BLaER1 treated with 17β-estradiol and CSF1 and Interleukin-3, amounts not matched to agents 10 nM and 100 nM (cell line): ENCODE results near the gene HRK.

Experiments used
- H3K27ac ChIP-seq, 11 experiments: shearing (Covaris generic); formaldehyde crosslinking; 2 replicates each; pipeline ENCODE4 v1.8.1; 2022
- H3K27me3 ChIP-seq, 11 experiments: shearing (Covaris generic); formaldehyde crosslinking; 2 replicates each; pipeline ENCODE4 v1.8.1; 2022
- H3K36me3 ChIP-seq, 11 experiments: shearing (Covaris generic); formaldehyde crosslinking; 2 replicates each; pipeline ENCODE4 v1.8.1; 2022
- H3K4me1 ChIP-seq, 10 experiments: shearing (Covaris generic); formaldehyde crosslinking; 2 replicates each; pipeline ENCODE4 v1.8.1; 2022
- H3K4me2 ChIP-seq, 11 experiments: shearing (Covaris generic); formaldehyde crosslinking; 2 replicates each; pipeline ENCODE4 v1.8.1; 2022
- H3K4me3 ChIP-seq, 10 experiments: shearing (Covaris generic); formaldehyde crosslinking; 2 replicates each; pipeline ENCODE4 v1.8.1; 2022
- H3K9ac ChIP-seq, 11 experiments: shearing (Covaris generic); formaldehyde crosslinking; 2 replicates each; pipeline ENCODE4 v1.8.1; 2022
- H3K9me3 ChIP-seq, 11 experiments: shearing (Covaris generic); formaldehyde crosslinking; replicated peaks in 1 of 11; 2 replicates each; pipeline ENCODE4 v1.8.1; 2022
- H4K20me1 ChIP-seq, 11 experiments: shearing (Covaris generic); formaldehyde crosslinking; 2 replicates each; pipeline ENCODE4 v1.8.1; 2022
- Cebpa-rat ChIP-seq, 11 experiments: shearing (Covaris generic); IDR thresholded peaks; 2 replicates each; pipeline ENCODE4 v1.8.1; 2022

The HRK gene

DNA sequence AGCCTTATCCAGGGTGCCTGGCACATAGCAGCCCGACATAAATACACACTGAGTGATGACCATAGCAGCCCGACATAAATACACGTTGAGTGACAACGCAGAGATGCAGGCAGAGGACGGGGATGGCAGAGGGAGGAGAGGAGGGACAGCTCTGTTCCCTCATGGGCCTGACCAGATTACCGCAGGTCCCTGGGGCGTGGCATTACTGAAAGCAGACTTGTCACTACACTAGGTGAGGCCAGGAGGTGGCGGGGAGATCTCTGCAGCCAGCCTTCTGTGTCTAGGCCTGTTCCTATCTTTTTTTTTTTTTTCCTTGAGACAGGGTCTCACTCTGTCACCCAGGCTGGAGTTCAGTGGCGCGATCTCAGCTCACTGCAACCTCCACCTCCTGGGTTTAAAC is 69.0 kb downstream of the HRK start:
- Histone ChIP-seq H3K36me3 (no peaks in the 10 kb centered on the region), H3K4me3 (no peak overlapping the region), H3K4me1 (peaks cover 8 to 80% (median 46%) of the 10 kb centered on the region in 10 experiments; a peak in 19 of 20 replicates), H4K20me1 (no peaks in the 10 kb centered on the region), H3K27ac (no peak overlapping the region), H3K9me3 (no peaks in the 10 kb centered on the region), H3K4me2 (no peak overlapping the region), H3K27me3 (no peaks in the 10 kb centered on the region), H3K9ac (no peak overlapping the region)
- TF ChIP-seq Cebpa-rat (IDR thresholded peaks at IDR 0.05) = no peak

DNA sequence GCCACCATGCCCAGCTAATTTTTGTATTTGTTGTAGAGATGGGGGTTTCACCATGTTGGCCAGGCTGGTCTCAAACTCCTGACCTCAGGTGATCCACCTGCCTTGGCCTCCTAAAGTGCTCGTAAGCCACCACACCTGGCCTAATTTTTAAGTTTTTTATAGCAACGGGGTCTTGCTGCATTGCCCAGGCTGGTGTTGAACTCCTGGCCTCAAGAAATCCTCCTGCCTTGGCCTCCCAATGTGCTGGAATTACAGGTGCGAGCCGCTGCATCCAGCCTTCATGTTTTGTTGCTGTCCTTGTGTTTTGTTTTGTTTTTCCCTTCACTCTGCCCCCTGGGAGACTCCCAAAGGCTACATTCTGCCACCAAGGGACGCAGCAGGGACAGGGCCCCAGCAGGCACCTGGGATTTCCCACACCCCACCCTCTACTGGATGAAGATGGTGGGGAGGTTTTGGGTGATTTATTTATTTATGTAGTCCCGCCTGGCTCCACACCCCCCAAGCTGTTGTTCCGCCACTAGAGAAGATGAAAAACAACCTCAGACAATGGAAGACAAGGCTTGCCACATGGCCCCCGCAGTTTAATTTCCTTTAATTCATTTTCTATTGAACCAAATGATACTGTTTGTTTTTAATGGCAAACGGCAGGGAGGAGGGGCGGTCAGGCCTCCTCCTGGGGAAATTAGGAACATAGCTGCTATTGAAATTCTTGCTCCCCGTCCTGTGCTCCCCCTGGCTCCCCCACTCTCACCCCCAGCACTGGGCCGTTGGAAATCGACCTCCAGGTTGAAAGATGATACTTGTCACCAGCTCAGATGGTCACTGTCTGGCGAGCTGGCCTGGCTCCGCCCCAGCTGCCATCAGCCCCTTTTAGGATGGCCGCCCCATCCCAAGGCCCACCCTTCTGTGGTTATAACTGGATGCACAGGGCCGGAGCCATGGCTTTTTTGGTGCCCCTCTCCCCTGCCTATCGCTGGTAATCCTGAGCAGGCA is 72.8 kb downstream of the HRK start:
- TF ChIP-seq Cebpa-rat (IDR thresholded peaks at IDR 0.05) = no peak
- Histone ChIP-seq H3K27ac (no peak overlapping the region; a peak in 1 of 22 replicates), H3K4me3 (no peak overlapping the region), H3K9me3 (no peaks in the 10 kb centered on the region), H3K36me3 (no peaks in the 10 kb centered on the region), H3K4me1 (peaks cover 20 to 83% (median 56%) of the 10 kb centered on the region in 10 experiments), H3K4me2 (peak overlapping the region in 2 of 11 experiments; percentile 8 to 21; a peak in 1 of 22 replicates), H3K27me3 (no peaks in the 10 kb centered on the region), H4K20me1 (no peaks in the 10 kb centered on the region), H3K9ac (no peak overlapping the region)

DNA sequence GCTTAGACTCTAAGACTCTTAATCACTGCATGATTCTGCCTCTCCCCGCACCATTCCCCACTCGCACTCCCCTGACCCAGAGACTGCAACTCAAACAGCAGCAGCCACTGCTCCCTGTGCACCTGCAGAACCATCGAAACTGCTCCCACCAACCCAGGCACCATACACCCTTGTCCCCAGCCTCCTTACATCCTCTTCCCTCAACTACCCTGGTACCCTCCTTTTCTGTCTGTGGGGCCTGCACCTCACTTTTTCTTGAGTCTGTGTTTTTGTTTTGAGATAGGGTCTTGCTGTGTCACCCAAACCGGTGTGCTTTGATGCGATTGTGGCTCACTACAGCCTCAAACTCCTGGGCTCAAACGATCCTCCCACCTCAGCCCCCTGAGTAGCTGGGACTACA is 73.7 kb downstream of the HRK start:
- Histone ChIP-seq H3K4me2 (peak overlapping the region in 8 of 11 experiments; percentile 24 to 59 (median 44); a peak in 6 of 22 replicates), H3K36me3 (no peaks in the 10 kb centered on the region), H4K20me1 (no peaks in the 10 kb centered on the region), H3K4me1 (peaks cover 20 to 91% (median 65%) of the 10 kb centered on the region in 10 experiments), H3K27ac (no peak overlapping the region), H3K4me3 (no peak overlapping the region), H3K27me3 (no peaks in the 10 kb centered on the region), H3K9ac (no peak overlapping the region), H3K9me3 (peaks cover 0 to 5% (median 0%) of the 10 kb centered on the region in 11 experiments; a peak in 1 of 22 replicates)
- no peak for TF ChIP-seq Cebpa-rat (IDR thresholded peaks at IDR 0.05)

DNA sequence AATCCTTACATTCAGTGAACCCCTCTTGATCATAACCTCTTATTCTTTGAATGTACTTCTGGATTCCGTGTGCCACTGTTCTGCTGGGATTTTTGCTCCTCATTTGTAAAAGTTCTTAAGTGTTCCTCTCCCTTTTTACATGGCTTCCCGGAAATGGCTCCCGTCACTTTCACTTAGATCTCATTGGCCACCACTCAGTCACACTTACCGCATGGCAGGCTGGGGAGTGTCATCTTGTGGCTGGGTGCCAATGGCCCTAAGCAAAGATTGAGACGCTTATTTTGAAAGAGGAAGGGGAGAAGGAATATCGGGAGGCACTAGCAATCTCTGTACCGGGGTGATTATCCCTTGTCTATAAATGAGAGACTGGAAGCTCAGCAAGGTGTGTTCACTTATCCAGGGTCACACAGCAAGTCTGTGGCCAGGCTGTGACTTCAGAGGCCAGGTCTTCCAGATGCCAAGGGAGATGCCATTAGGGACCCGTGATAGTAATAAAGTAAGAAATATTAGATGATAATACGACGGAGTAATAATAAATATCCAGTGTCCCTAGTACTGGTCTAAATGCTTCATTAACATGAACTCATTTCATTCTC is 74.3 kb downstream of the HRK start:
- no peak overlapping the region for H3K9ac ChIP-seq
- H3K4me1 ChIP-seq = peaks cover 20 to 94% (median 70%) of the 10 kb centered on the region in 10 experiments

More for the DNA sequence above, 74.3 kb downstream of the HRK start:
- Histone ChIP-seq H3K27ac (peak overlapping the region in 3 of 11 experiments; percentile 3 to 24 (median 11); a peak in 3 of 22 replicates), H3K9me3 (peaks cover 0 to 8% (median 0%) of the 10 kb centered on the region in 11 experiments; a peak in 1 of 22 replicates), H4K20me1 (no peaks in the 10 kb centered on the region), H3K4me3 (no peak overlapping the region), H3K27me3 (no peaks in the 10 kb centered on the region), H3K36me3 (no peaks in the 10 kb centered on the region), H3K4me2 (peak overlapping the region; percentile 24 to 59 (median 43); a peak in 16 of 22 replicates)
- no peak for TF ChIP-seq Cebpa-rat (IDR thresholded peaks at IDR 0.05)
